ENCODE measurements around the gene PACSIN3.
"Not testable (repeated sequence)": the region's sequence is repeated elsewhere in the genome, so short reads cannot be mapped to it uniquely, and the experiment has no call there.

PACSIN3 gene

GRCh38 chr11:47212938-47213337 lies 26.7 kb upstream of the PACSIN3 start:
- H3K4me3 ChIP-seq (ENCODE audit: low read length): no peak overlapping the region
- DNase-seq (ENCODE audit: low read depth): no peak
- no peak for TF ChIP-seq CTCF (conservative IDR thresholded peaks at IDR 0.05; ENCODE audit: low read length)

- no peak overlapping the region for H3K4me3 ChIP-seq (ENCODE audit: low read length)
- no peak for DNase-seq (ENCODE audit: low read depth)
- no peak for TF ChIP-seq CTCF (conservative IDR thresholded peaks at IDR 0.05; ENCODE audit: low read length)
Measured at GRCh38 chr11:47208628-47209027, 22.4 kb upstream of the PACSIN3 start.

- DNase-seq (ENCODE audit: low read depth); H3K4me3 ChIP-seq (ENCODE audit: low read length): not testable (repeated sequence)
Measured at GRCh38 chr11:47208008-47208552, 21.8 kb upstream of the PACSIN3 start.

GRCh38 chr11:47207459-47207858 lies 21.2 kb upstream of the PACSIN3 start:
- TF ChIP-seq CTCF (conservative IDR thresholded peaks at IDR 0.05; ENCODE audit: low read length): no peak
- H3K4me3 ChIP-seq (ENCODE audit: low read length): no peak overlapping the region

GRCh38 chr11:47206577-47206976 lies 20.3 kb upstream of the PACSIN3 start:
- not testable (repeated sequence) for DNase-seq (ENCODE audit: low read depth); H3K4me3 ChIP-seq (ENCODE audit: low read length)

More at GRCh38 chr11:47207459-47207858, 21.2 kb upstream of the PACSIN3 start:
- DNase-seq (ENCODE audit: low read depth): no peak

- H3K4me3 ChIP-seq (ENCODE audit: low read length): no peak overlapping the region
- DNase-seq (ENCODE audit: low read depth): peak; percentile 72
- no peak for TF ChIP-seq CTCF (conservative IDR thresholded peaks at IDR 0.05; ENCODE audit: low read length)
Measured at GRCh38 chr11:47204637-47204989, 18.4 kb upstream of the PACSIN3 start.

- no peak for TF ChIP-seq CTCF (conservative IDR thresholded peaks at IDR 0.05; ENCODE audit: low read length)
- no peak overlapping the region for H3K4me3 ChIP-seq (ENCODE audit: low read length)
- DNase-seq (ENCODE audit: low read depth): no peak
Measured at GRCh38 chr11:47202576-47202975, 16.3 kb upstream of the PACSIN3 start.

- no peak overlapping the region for H3K4me3 ChIP-seq (ENCODE audit: low read length)
- DNase-seq (ENCODE audit: low read depth): no peak
- TF ChIP-seq CTCF (conservative IDR thresholded peaks at IDR 0.05; ENCODE audit: low read length): no peak
Measured at GRCh38 chr11:47201015-47201414, 14.8 kb upstream of the PACSIN3 start.

GRCh38 chr11:47198161-47198560 lies 11.9 kb upstream of the PACSIN3 start:
- H3K4me3 ChIP-seq (ENCODE audit: low read length); DNase-seq (ENCODE audit: low read depth): not testable (repeated sequence)

All from AG10803 (cell line).